ENCODE data around the gene MBTPS1.

- TF ChIP-seq CTCF (conservative IDR thresholded peaks at IDR 0.05 in 1 of 2, IDR thresholded peaks at IDR 0.05 in 1 of 2; ENCODE audit: extremely low read depth in 1 of 2, insufficient read depth in 1 of 2, low read depth in 1 of 2, low read length in 2 of 2) (no peak), EZH2 (IDR thresholded peaks at IDR 0.05; ENCODE audit: borderline replicate concordance, low read length) (no peak)
These were observed 102.8 kb downstream of the MBTPS1 start for GRCh38 chr16:84013787-84014569.
